HCT116 (cell line): ENCODE results near the gene BTBD9.

Source experiments
- CTCF ChIP-seq, 3 experiments: fragments of 200-600 bp in 1 of 3; sonication (generic) in 1 of 3; IDR thresholded peaks in 2 of 3; conservative IDR thresholded peaks in 1 of 3; 2 replicates each; pipeline ENCODE4 v1.5.1; 2012 to 2017; ENCODE audit warnings: low read depth in 2 of 3, low read length in 2 of 3, antibody characterized with exemption in 1 of 3, borderline replicate concordance in 1 of 3, control low read depth in 1 of 3, mild to moderate bottlenecking in 1 of 3, mixed read lengths in 1 of 3, mixed run types in 1 of 3, moderate library complexity in 1 of 3; ENCODE audit not compliant: insufficient read depth in 1 of 3
- POLR2A ChIP-seq: IDR thresholded peaks from 2 replicates; pipeline ENCODE4 v1.7.0; 2011; ENCODE audit warnings: borderline replicate concordance; ENCODE audit not compliant: insufficient read depth, insufficient read length; ENCODE audit errors: extremely low read depth
- SP1 ChIP-seq: IDR thresholded peaks from 2 replicates; pipeline ENCODE4 v1.6.1; 2012; ENCODE audit warnings: low read depth
- TF ChIP-seq, protein P1 (sequence below): IDR thresholded peaks from 2 replicates; pipeline ENCODE4 v1.6.1; 2012

DNA sequence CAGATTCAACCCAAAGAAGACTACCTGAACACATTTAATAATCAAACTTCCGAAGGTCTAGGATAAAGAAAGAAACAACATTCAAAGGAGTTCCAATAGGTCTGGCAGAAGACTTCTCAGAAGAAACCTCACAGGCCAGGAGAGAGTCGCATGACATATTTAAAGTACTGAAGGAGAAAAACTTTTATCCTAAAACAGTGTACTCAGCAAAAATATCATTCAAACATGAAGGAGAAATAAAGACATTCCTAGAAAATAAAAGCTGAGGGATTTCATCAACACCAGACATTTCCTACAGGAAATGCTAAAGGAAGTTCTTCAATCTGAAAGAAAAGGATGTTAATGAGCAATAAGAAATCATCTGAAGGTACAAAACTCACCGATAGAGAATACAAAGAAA is 108.6 kb downstream of the BTBD9 start:
- TF ChIP-seq, protein P1, sequence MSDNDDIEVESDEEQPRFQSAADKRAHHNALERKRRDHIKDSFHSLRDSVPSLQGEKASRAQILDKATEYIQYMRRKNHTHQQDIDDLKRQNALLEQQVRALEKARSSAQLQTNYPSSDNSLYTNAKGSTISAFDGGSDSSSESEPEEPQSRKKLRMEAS: no peak
- no peak for TF ChIP-seq POLR2A
- no peak for TF ChIP-seq CTCF (IDR thresholded peaks at IDR 0.05 in 2 of 3, conservative IDR thresholded peaks at IDR 0.05 in 1 of 3; ENCODE audit: borderline replicate concordance in 1 of 3, insufficient read depth in 1 of 3, low read depth in 2 of 3, low read length in 2 of 3)
- TF ChIP-seq SP1: no peak
